H1 (cell line): ENCODE data around the gene LITAFD. TPM values are rescaled to one million over a fixed set of nuclear protein-coding genes. Genes with fewer than 3 reads are reported as not detected.

Experiments
- CTCF ChIA-PET: fragments of 300-600 bp; sonication (Branson Sonifier 250); formaldehyde crosslinking; loops from one replicate; lab custom pipeline; 2021; ENCODE audit not compliant: partially characterized antibody; lab: Charles Lee
- POLR2A ChIA-PET: fragments of 300-600 bp; sonication (Branson Sonifier 250); formaldehyde crosslinking; loops from one replicate; lab custom pipeline; 2021; ENCODE audit warnings: inconsistent platforms; ENCODE audit not compliant: partially characterized antibody; lab: Charles Lee
- DNase-seq, 2 experiments: peaks; one replicate each; pipeline versions ENCODE4 v3.0.0 to v3.0.0-alpha.2; 2010 to 2022; ENCODE audit warnings: low spot score in 2 of 2, low read depth in 1 of 2, mixed read lengths in 1 of 2
- FAIRE-seq: peaks from 2 replicates; lab custom pipeline; 2011; peaks lifted over from hg19 to GRCh38; lab: Jason Lieb, UNC
- H2AFZ ChIP-seq: 2 replicates; pipeline ENCODE4 v1.8.1; 2012; ENCODE audit warnings: low read length, inconsistent platforms
- H2AK5ac ChIP-seq: 2 replicates; pipeline ENCODE4 v1.6.1; 2013; ENCODE audit warnings: low read depth, low read length
- H2BK120ac ChIP-seq: replicated peaks from 2 replicates; pipeline ENCODE3; 2013; ENCODE audit warnings: low read depth, low read length, inconsistent platforms
- H2BK12ac ChIP-seq: 2 replicates; pipeline ENCODE4 v1.6.1; 2013; ENCODE audit warnings: low read depth, low read length
- H2BK15ac ChIP-seq: 2 replicates; pipeline ENCODE4 v1.6.1; 2013; ENCODE audit warnings: low read length
- H2BK20ac ChIP-seq: 2 replicates; pipeline ENCODE4 v1.6.1; 2013; ENCODE audit warnings: low read length
- H2BK5ac ChIP-seq: 2 replicates; pipeline ENCODE4 v1.6.1; 2013; ENCODE audit warnings: low read depth, low read length
- H3K14ac ChIP-seq: 2 replicates; pipeline ENCODE4 v1.6.1; 2013; ENCODE audit warnings: inconsistent platforms; ENCODE audit not compliant: insufficient read length
- H3K18ac ChIP-seq: 2 replicates; pipeline ENCODE4 v1.6.1; 2013; ENCODE audit warnings: low read length; ENCODE audit errors: extremely low read depth
- H3K23ac ChIP-seq: 2 replicates; pipeline ENCODE4 v1.6.1; 2013; ENCODE audit warnings: inconsistent platforms; ENCODE audit not compliant: insufficient read length
- H3K23me2 ChIP-seq: 2 replicates; pipeline ENCODE4 v1.6.1; 2013; ENCODE audit warnings: low read depth, low read length
- H3K27ac ChIP-seq: 2 replicates; pipeline ENCODE4 v1.6.1; 2011; ENCODE audit warnings: low read depth, low read length, inconsistent platforms
- H3K27me3 ChIP-seq, 4 experiments: replicated peaks in 1 of 4; 1 replicate in 1 of 4; 2 replicates in 3 of 4; pipeline versions ENCODE4 v1.6.1 to v1.8.1; 2011 to 2013; ENCODE audit warnings: low read length in 3 of 4, mild to moderate bottlenecking in 3 of 4, inconsistent platforms in 2 of 4, mixed read lengths in 2 of 4, moderate library complexity in 1 of 4; ENCODE audit not compliant: control insufficient read depth in 3 of 4, insufficient read depth in 3 of 4; ENCODE audit errors: extremely low read depth in 1 of 4
- H3K36me3 ChIP-seq, 4 experiments: 2 replicates each; pipeline versions ENCODE4 v1.6.1 to v1.8.1; 2011 to 2013; ENCODE audit warnings: mild to moderate bottlenecking in 4 of 4, low read length in 3 of 4, moderate library complexity in 2 of 4, control low read depth in 1 of 4, inconsistent platforms in 1 of 4; ENCODE audit not compliant: insufficient read depth in 4 of 4, control insufficient read depth in 2 of 4
- H3K4ac ChIP-seq: replicated peaks from 2 replicates; pipeline ENCODE3; 2013; ENCODE audit warnings: low read length, low read depth, mixed read lengths, inconsistent platforms; ENCODE audit not compliant: insufficient read length
- H3K4me1 ChIP-seq, 4 experiments: replicated peaks in 1 of 4; 1 replicate in 1 of 4; 2 replicates in 3 of 4; pipeline versions ENCODE4 v1.6.1 to v1.8.1; 2011 to 2013; ENCODE audit warnings: low read length in 3 of 4, inconsistent platforms in 2 of 4, mixed read lengths in 1 of 4; ENCODE audit not compliant: insufficient read depth in 4 of 4, control insufficient read depth in 3 of 4
- H3K4me2 ChIP-seq, 2 experiments: 2 replicates each; pipeline versions ENCODE4 v1.6.1 to v1.8.1; 2011 to 2013; ENCODE audit warnings: low read depth in 2 of 2, low read length in 2 of 2, control low read depth in 1 of 2, inconsistent platforms in 1 of 2, mild to moderate bottlenecking in 1 of 2; ENCODE audit not compliant: insufficient read depth in 1 of 2
- H3K4me3 ChIP-seq, 4 experiments: fragments of 200-600, 300-600 bp in 1 of 4; sonication (generic), shearing (Covaris generic), sonication (Bioruptor Twin) in 1 of 4; 2 replicates each; pipeline versions ENCODE4 v1.5.1 to v1.8.1; 2011 to 2016; ENCODE audit warnings: low read length in 4 of 4, low read depth in 3 of 4, control low read depth in 2 of 4, inconsistent platforms in 2 of 4, mild to moderate bottlenecking in 2 of 4, mixed read lengths in 1 of 4, moderate library complexity in 1 of 4; ENCODE audit not compliant: insufficient read depth in 2 of 4; ENCODE audit errors: extremely low read depth in 1 of 4
- H3K56ac ChIP-seq: replicated peaks from 2 replicates; pipeline ENCODE3; 2013; ENCODE audit warnings: low read depth, mild to moderate bottlenecking, mixed read lengths, low read length, inconsistent platforms; ENCODE audit not compliant: insufficient read length
- H3K79me1 ChIP-seq: 2 replicates; pipeline ENCODE4 v1.6.1; 2013; ENCODE audit warnings: low read depth, low read length, control low read depth
- H3K79me2 ChIP-seq, 2 experiments: 2 replicates each; pipeline versions ENCODE4 v1.6.1 to v1.8.1; 2012 to 2013; ENCODE audit warnings: low read length in 2 of 2, mild to moderate bottlenecking in 2 of 2, inconsistent platforms in 1 of 2; ENCODE audit not compliant: insufficient read depth in 2 of 2, control insufficient read depth in 1 of 2
- H3K9ac ChIP-seq, 4 experiments: replicated peaks in 1 of 4; 1 replicate in 1 of 4; 2 replicates in 3 of 4; pipeline versions ENCODE4 v1.6.1 to v1.8.1; 2011 to 2013; ENCODE audit warnings: low read depth in 3 of 4, low read length in 3 of 4, control low read depth in 2 of 4, mild to moderate bottlenecking in 2 of 4, moderate library complexity in 2 of 4, inconsistent platforms in 1 of 4; ENCODE audit errors: extremely low read depth in 1 of 4
- H3K9me3 ChIP-seq, 2 experiments: 2 replicates each; pipeline versions ENCODE4 v1.6.1 to v1.8.1; 2012 to 2013; ENCODE audit warnings: mild to moderate bottlenecking in 2 of 2, moderate library complexity in 2 of 2, control low read depth in 1 of 2, inconsistent platforms in 1 of 2, low read depth in 1 of 2, low read length in 1 of 2, mixed read lengths in 1 of 2; ENCODE audit not compliant: insufficient read depth in 2 of 2
- H4K20me1 ChIP-seq, 2 experiments: replicated peaks in 1 of 2; 2 replicates each; pipeline versions ENCODE3 to v1.8.1; 2011 to 2013; ENCODE audit warnings: inconsistent platforms in 2 of 2, low read length in 2 of 2, mild to moderate bottlenecking in 1 of 2; ENCODE audit not compliant: insufficient read depth in 2 of 2, control insufficient read depth in 1 of 2
- H4K5ac ChIP-seq: 2 replicates; pipeline ENCODE4 v1.6.1; 2013; ENCODE audit warnings: low read length, low read depth, mixed read lengths, inconsistent platforms; ENCODE audit not compliant: insufficient read length
- H4K8ac ChIP-seq: 2 replicates; pipeline ENCODE4 v1.8.0; 2013; ENCODE audit warnings: mild to moderate bottlenecking, moderate library complexity, low read length, inconsistent platforms; ENCODE audit not compliant: insufficient read depth; ENCODE audit errors: extremely low read depth
- H4K91ac ChIP-seq: replicated peaks from 2 replicates; pipeline ENCODE3; 2013; ENCODE audit warnings: low read length, mixed read lengths, inconsistent platforms; ENCODE audit not compliant: insufficient read length
- CBX5 ChIP-seq: fragments of 300-800, 300-1000 bp; sonication (generic); IDR thresholded peaks from 2 replicates; pipeline ENCODE4 v1.7.1; 2016; ENCODE audit warnings: antibody characterized with exemption, low read length, low read depth
- CHD2 ChIP-seq: IDR thresholded peaks from 2 replicates; pipeline ENCODE4 v1.6.1; 2012; ENCODE audit warnings: low read length, improper control_type of control experiment
- FOSL1 ChIP-seq: IDR thresholded peaks from 2 replicates; pipeline ENCODE4 v1.6.1; 2011; ENCODE audit warnings: mild to moderate bottlenecking, low read depth, low read length, moderate library complexity; ENCODE audit not compliant: insufficient read depth
- KDM1A ChIP-seq: fragments of 200-600, 300-600 bp; sonication (generic); IDR thresholded peaks from 2 replicates; pipeline ENCODE4 v1.7.1; 2016; ENCODE audit warnings: mild to moderate bottlenecking, low read length, borderline replicate concordance
- RBBP5 ChIP-seq: IDR thresholded peaks from 2 replicates; pipeline ENCODE4 v1.7.1; 2012; ENCODE audit warnings: low read depth, mild to moderate bottlenecking, inconsistent platforms, low read length, moderate library complexity, borderline replicate concordance
- RXRA ChIP-seq: IDR thresholded peaks from 2 replicates; pipeline ENCODE4 v1.6.1; 2011; ENCODE audit warnings: low read depth, mild to moderate bottlenecking, low read length, moderate library complexity; ENCODE audit not compliant: insufficient read depth
- SAP30 ChIP-seq: fragments of 300-600 bp; sonication (generic); IDR thresholded peaks from 2 replicates; pipeline ENCODE4 v1.7.1; 2012; ENCODE audit warnings: low read length, moderate library complexity, mild to moderate bottlenecking, inconsistent platforms; ENCODE audit not compliant: insufficient read depth, insufficient replicate concordance
- TAF7 ChIP-seq: optimal IDR thresholded peaks from 2 replicates; pipeline ENCODE3; 2011; ENCODE audit warnings: low read depth, mild to moderate bottlenecking, inconsistent platforms, low read length, moderate library complexity, borderline replicate concordance
- TBP ChIP-seq: IDR thresholded peaks from 2 replicates; pipeline ENCODE4 v1.6.1; 2011; ENCODE audit warnings: low read depth, low read length, improper control_type of control experiment
- TCF12 ChIP-seq: IDR thresholded peaks from 2 replicates; pipeline ENCODE4 v1.6.1; 2011; ENCODE audit warnings: low read depth, mild to moderate bottlenecking, low read length
- WGBS, 2 experiments: shearing (Covaris generic) in 1 of 2; methylation state at CpG; one replicate each; pipeline versions ENCODE4 v1.1.6 to v1.1.7; 2013 to 2015; ENCODE audit warnings: low lambda C conversion rate in 2 of 2, mixed read lengths in 2 of 2, inconsistent platforms in 1 of 2, low coverage in 1 of 2, missing lambda C conversion rate in 1 of 2; ENCODE audit not compliant: insufficient replicate concordance in 2 of 2, insufficient coverage in 1 of 2, insufficient read length in 1 of 2; ENCODE audit errors: extremely low coverage in 1 of 2, missing lambda C conversion rate in 1 of 2; 5-methylcytosine and 5-hydroxymethylcytosine counted together
- polyA plus RNA-seq, 7 experiments: library from polyadenylated mRNA; depleted of rRNA in 3 of 7; stranded (reverse) in 5 of 7; unstranded in 2 of 7; fragments of >200 nt in 5 of 7; fragments of 200-250 nt in 2 of 7; gene quantifications; 1 replicate in 5 of 7; 2 replicates in 1 of 7; 4 replicates in 1 of 7; pipeline versions ENCODE4 v1.2.1 to v1.2.3, GENCODE V29; 2011 to 2013; ENCODE audit warnings: missing spikeins in 2 of 7, mixed read lengths in 2 of 7
- total RNA-seq: library from RNA; stranded (reverse); fragmentation: NEBNext Ultra II Directional; extraction: Animal tissue kit (Norgen Biotek cat#: 25700); gene quantifications from 2 replicates; pipeline ENCODE4 v1.2.1, GENCODE V29; 2021
- TF ChIP-seq, protein P1 (sequence below): IDR thresholded peaks from 2 replicates; pipeline ENCODE4 v1.6.1; 2011; ENCODE audit warnings: low read depth, mild to moderate bottlenecking, low read length; ENCODE audit not compliant: insufficient read depth
- TF ChIP-seq, protein P2 (sequence below): IDR thresholded peaks from 2 replicates; pipeline ENCODE4 v1.6.1; 2012; ENCODE audit warnings: inconsistent platforms

The LITAFD gene
- total and polyA plus RNA-seq, 2 of the 8 experiments (the other 6 are each of a cell fraction or from before 2014, with no cell fraction given): not detected

DNA sequence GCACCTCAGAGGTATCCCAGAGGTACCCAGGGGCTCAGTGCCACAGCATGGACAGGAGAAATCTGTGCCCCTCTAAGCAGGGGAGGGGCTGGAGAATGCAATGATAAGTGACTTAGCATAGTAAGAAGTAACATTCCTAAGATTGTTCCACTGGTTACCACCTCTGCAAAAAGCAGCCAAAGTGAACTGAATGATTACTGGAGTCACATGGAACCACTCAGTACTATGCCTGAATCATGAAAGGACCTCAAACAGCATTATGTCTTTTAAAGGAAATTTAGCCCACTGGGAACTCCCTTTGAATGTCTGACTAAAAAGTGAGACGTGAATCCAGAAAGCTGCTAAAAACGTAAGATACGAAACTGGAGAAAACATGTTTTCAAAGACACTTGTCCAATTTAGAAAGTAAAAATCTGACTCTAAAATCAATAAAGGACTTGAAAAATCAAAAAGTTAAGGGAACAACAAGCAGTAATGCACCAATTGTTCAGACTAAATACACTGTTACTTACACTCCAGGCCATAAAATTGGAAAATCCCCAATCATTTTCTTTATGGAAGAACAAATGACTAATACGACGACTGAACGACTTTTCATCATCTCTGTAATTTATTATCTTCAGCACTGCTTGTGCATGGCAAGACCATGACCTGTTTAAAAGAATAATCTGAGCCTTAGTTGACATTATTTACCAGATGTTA, 38.6 kb downstream of the LITAFD start:
- H3K27me3 ChIP-seq: no peaks in the 10 kb centered on the region
- H3K4ac ChIP-seq: no peak overlapping the region
- H3K79me1 ChIP-seq: peaks cover 13% of the 10 kb centered on the region
- no peak overlapping the region for H4K8ac ChIP-seq
- no peak overlapping the region for H2BK5ac ChIP-seq
- no peak overlapping the region for H4K91ac ChIP-seq
- H3K79me2 ChIP-seq: peaks cover 0 to 29% of the 10 kb centered on the region in 2 experiments; a peak in 2 of 4 replicates
- H3K4me3 ChIP-seq: no peak overlapping the region
- H3K9me3 ChIP-seq: no peaks in the 10 kb centered on the region
- no peak overlapping the region for H2AFZ ChIP-seq
- H3K4me2 ChIP-seq: no peak overlapping the region
- no peak overlapping the region for H2AK5ac ChIP-seq
- H3K23ac ChIP-seq: no peak overlapping the region
- H3K27ac ChIP-seq: no peak overlapping the region
- H3K4me1 ChIP-seq: no peaks in the 10 kb centered on the region
- H4K20me1 ChIP-seq: peaks cover 11 to 25% of the 10 kb centered on the region in 2 experiments
- POLR2A ChIA-PET: interaction anchor here (0.8 to 1.1 kb wide), 2 partner anchors 21 to 26 kb away, joined by 3 read pairs; no protein-coding TSS in a partner anchor
- no peak overlapping the region for H3K9ac ChIP-seq
- H2BK120ac ChIP-seq: no peak overlapping the region
- no peak overlapping the region for H3K18ac ChIP-seq
- no peak overlapping the region for H3K14ac ChIP-seq
- FAIRE-seq: no peak
- 95% methylated on average over 6 of the region's 6 CpGs; no CpG with 5 or more reads in 1 of the 2 experiments for WGBS, 2 experiments
- H2BK20ac ChIP-seq: no peak overlapping the region
- no peak overlapping the region for H3K56ac ChIP-seq
- no peak for DNase-seq
- H2BK12ac ChIP-seq: no peak overlapping the region
- H2BK15ac ChIP-seq: no peak overlapping the region
- no peaks in the 10 kb centered on the region for H3K23me2 ChIP-seq
- CTCF ChIA-PET: interaction anchor here (1.2 to 7.6 kb wide), 6 partner anchors 9 to 99 kb away, joined by 3 to 33 read pairs (median 9); no protein-coding TSS in a partner anchor
- H4K5ac ChIP-seq: no peak overlapping the region
- H3K36me3 ChIP-seq: peaks cover 28 to 56% (median 44%) of the 10 kb centered on the region in 4 experiments
- TF ChIP-seq, protein P1, sequence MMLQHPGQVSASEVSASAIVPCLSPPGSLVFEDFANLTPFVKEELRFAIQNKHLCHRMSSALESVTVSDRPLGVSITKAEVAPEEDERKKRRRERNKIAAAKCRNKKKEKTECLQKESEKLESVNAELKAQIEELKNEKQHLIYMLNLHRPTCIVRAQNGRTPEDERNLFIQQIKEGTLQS: no peak
- TF ChIP-seq CBX5: no peak
- no peak for TF ChIP-seq TBP
- TF ChIP-seq CHD2: no peak
- no peak for TF ChIP-seq KDM1A
- TF ChIP-seq TAF7: no peak
- TF ChIP-seq RXRA: no peak
- no peak for TF ChIP-seq TCF12
- TF ChIP-seq RBBP5: no peak
- no peak for TF ChIP-seq SAP30
- TF ChIP-seq, protein P2, sequence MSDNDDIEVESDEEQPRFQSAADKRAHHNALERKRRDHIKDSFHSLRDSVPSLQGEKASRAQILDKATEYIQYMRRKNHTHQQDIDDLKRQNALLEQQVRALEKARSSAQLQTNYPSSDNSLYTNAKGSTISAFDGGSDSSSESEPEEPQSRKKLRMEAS: no peak
- TF ChIP-seq FOSL1: no peak
